NB4 (cell line): Measurements from ENCODE around the gene AOC2.
"Not testable (repeated sequence)": the region's sequence is repeated elsewhere in the genome, so short reads cannot be mapped to it uniquely, and the experiment has no call there.

Experiments used
- DNase-seq: peaks from one replicate; pipeline ENCODE4 v3.0.0; 2010; ENCODE audit warnings: low read depth
- H3K4me3 ChIP-seq: one replicate; pipeline ENCODE4 v1.5.1; 2011; ENCODE audit warnings: mild to moderate bottlenecking, low read depth, low read length, moderate library complexity
- MYC ChIP-seq: IDR thresholded peaks from 2 replicates; pipeline ENCODE4 v1.6.1; 2011; ENCODE audit warnings: low read depth, low read length
- POLR2A ChIP-seq: IDR thresholded peaks from 2 replicates; pipeline ENCODE4 v1.6.1; 2011; ENCODE audit warnings: mild to moderate bottlenecking; ENCODE audit not compliant: insufficient read length; ENCODE audit errors: extremely low read depth
- TF ChIP-seq, protein P1 (sequence below): IDR thresholded peaks from 2 replicates; pipeline ENCODE4 v1.6.1; 2011; ENCODE audit warnings: low read depth, low read length
- TF ChIP-seq, protein P2 (sequence below): IDR thresholded peaks from one replicate; pipeline ENCODE4 v1.5.1; 2012; ENCODE audit warnings: low read depth, low read length

Gene AOC2

DNA sequence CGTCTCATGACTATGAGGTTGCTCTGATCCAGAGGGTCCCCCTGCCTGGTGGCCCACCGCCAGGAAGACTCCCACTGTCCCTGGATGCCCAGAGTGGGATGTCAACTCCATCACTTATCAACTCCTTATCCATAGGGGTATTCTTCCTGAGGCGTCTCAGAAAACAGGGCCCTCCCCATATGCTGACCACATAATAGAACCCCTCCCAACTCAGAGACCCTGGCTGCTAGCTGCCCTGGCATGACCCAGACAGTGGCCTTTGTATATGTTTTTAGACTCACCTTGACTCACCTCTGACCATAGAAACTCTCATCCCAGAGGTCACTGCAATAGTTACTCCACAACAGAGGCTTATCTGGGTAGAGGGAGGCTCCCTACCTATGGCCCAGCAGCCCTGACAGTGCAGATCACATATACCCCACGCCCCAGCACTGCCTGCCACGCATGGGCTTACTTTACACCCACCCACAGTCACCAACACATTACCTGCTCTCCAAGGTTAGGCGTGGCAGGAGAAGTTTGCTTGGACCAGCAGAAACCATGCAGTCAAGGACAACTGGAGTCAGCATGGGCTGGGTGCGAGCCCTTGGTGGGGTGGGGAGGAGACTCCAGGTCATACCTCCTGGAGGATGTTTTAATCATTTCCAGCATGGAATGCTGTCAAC is 53.9 kb downstream of the AOC2 start:
- TF ChIP-seq, protein P1, sequence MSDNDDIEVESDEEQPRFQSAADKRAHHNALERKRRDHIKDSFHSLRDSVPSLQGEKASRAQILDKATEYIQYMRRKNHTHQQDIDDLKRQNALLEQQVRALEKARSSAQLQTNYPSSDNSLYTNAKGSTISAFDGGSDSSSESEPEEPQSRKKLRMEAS = no peak
- TF ChIP-seq MYC (no peak), POLR2A (no peak)
- TF ChIP-seq, protein P2, sequence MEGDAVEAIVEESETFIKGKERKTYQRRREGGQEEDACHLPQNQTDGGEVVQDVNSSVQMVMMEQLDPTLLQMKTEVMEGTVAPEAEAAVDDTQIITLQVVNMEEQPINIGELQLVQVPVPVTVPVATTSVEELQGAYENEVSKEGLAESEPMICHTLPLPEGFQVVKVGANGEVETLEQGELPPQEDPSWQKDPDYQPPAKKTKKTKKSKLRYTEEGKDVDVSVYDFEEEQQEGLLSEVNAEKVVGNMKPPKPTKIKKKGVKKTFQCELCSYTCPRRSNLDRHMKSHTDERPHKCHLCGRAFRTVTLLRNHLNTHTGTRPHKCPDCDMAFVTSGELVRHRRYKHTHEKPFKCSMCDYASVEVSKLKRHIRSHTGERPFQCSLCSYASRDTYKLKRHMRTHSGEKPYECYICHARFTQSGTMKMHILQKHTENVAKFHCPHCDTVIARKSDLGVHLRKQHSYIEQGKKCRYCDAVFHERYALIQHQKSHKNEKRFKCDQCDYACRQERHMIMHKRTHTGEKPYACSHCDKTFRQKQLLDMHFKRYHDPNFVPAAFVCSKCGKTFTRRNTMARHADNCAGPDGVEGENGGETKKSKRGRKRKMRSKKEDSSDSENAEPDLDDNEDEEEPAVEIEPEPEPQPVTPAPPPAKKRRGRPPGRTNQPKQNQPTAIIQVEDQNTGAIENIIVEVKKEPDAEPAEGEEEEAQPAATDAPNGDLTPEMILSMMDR = no peak
- DNase-seq = no peak
- H3K4me3 ChIP-seq = no peak overlapping the region

DNA sequence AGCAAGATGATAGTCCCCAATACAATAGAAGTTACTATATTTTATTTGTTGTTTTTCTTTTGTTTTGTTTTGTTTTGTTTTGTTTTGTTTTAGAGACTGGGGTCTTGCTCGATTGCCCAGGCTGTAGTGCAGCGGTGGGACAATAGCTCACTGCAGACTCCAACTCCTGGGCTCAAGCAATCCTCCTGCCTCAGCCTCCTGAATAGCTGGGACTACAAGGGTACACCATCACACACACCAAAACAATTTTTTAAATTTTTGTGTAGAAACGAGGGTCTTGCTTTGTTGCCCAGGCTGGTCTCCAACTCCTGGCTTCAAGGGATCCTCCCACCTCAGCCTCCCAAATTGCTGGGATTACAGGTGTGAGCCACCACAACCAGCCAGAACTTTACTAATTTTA is 55.6 kb downstream of the AOC2 start:
- DNase-seq, H3K4me3 ChIP-seq: not testable (repeated sequence)
